HG03342 (cell line): Measurements from ENCODE around the gene TRAK1.

Source experiments
- ATAC-seq: cut with Tn5 transposase; IDR thresholded peaks from one replicate; pipeline ENCODE4 v1.9.1; 2021; ENCODE audit warnings: mild to moderate bottlenecking, moderate library complexity; ENCODE audit not compliant: unreplicated experiment

The TRAK1 gene

DNA sequence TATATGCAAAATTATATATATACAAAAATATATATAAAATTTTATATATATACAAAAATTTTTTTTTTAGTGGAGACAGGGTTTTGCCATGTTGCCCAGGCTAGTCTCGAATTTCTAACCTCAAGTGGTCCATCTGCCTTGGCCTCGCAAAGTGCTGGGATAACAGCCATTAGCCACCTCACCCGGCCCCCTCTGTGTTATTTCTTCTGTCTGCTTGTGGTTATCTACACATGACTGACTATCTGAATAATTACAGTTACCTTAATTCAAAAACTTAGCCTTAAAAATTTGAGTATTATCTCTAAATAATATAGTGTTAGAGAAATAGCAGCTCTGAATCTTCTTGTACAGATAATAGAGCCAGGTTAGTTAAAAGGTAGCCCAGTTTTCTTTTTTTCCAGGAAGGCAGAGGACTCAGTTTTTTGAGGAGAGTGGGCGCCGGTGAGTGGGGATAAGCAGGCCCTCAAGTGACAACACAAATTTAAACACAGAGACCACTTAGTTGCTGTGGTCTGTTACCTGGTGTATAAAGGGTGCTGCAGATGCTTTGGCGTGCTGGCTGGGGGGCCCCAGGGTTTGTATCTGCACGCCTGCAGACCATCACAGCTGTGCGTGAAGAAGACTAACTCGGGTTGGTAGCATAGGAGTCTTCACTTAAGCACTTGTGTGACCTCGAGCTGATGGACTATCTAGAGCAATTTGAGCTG is 83.7 kb downstream of the TRAK1 start:
- ATAC-seq = no peak

DNA sequence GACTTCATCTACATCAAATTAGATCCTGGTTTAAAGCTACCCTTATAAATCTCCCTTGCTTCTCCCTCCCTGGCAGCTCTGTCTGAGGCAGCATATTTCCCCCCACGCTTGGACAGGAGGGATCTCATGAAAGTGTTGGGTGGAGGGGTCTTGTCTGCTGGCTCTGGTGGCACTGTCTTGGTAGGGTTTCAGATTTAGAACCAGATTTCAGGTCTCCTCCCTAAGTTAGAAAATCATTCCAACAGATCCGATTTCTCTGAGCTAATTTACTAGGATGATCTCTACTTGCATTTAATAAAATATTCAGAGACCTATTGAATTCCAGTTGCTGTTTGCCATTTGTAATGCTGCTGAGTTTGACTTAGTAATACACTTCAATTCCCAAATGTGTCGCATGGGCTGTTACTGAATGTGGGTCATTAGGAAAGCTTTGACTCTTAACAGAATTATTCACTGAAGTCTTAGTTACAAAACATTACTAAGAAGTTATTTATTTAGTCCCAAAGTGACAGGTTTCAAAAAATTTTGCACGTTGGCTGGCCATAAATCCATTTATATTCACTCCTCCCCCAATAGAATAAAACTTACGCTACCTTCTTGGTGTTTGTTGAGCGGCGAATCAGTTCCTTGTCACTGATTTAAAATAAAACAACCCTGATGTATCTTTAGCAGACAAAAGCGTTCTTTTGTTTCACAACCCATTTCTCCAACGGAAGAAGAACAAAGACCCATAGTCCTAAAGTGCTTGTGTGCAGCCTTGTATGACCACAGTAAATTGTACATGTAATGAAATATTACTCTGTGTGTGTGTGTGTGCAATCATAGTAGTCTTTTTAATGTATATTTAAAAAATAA is 84.5 kb downstream of the TRAK1 start:
- no peak for ATAC-seq

DNA sequence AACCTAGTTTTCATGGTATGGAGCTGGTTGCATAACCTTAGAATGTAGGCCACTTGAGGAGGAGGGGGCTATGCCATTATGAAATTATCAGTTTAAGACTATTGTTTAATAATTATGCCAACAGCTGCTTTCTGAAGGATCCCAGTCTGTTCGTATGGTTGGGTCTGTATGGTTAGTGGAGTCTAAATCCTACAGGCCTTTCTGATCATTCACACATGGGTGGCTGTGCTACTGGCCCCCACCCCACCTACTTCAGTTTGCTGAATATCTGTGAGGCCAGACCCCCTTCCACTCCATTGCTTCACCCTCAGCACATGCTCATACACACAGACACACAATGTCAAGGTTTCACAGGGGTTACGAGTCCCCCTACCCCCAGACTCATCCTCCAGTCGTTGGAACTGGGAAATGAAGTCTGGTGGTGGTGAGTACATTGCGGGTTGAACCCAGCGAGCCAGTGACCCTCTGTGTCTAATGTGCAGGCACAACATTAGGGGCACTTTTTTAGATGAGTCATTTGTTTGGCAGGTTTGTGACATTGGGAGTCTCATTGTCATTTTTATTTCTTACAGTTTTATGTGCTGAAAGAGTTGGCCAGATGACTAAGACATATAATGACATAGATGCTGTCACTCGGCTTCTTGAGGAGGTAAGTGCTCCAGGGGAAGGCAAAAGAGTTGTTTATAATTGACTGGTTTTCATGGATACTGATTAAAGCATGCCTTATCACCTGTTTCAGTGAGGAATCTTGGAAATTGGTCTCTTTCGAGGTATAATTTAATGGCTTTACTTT is 85.3 kb downstream of the TRAK1 start:
- no peak for ATAC-seq

DNA sequence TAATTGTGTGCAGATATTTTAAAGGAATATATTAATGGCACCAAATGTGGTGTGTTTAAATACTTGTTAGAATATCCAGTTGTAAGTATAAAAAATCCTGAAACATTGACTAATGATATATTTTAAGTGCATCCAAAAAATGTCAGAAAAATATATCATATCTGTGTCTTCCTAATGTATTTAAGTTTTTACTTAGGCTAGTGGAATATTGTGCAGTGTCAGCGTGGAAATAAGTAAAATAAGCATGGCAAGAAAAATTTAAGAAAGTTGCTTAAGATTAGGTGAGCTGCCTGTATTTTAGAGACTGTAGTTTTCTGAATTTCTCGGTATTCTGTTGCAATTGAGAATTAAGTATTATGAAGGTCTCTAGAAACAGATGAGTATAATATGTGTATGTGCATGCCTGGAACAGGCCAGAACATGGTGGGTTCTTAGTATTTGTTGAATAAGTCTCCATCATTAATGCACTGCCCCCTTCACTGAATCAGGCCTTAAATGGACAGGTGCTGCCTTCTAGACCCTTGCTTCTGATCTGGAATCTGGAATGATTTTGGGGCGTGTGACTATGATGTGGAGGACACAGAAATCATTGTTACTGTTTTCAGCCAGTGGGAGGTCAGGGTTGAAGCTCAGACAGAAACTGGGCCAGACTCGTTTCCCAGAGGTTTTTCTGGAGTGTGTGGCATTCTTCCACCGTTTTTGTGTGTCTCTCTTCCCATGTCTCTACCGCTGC is 86.1 kb downstream of the TRAK1 start:
- ATAC-seq = no peak

DNA sequence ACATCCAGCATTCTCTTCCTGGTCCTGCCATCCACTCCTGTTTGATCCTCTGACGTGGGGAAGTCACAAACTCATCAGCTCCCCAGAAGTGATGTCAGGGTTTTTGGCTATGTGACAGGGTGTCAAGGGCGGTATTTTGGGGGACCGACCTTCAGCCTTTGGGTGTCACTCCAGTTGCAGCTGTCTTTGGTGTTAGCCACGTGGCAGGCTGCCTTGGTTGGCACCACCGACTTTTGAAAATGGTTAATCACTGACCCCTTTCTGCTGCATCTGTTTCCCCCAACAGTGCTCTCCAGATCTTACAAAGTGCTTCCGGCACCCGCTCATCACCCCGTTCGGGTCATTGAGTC is 86.6 kb downstream of the TRAK1 start:
- ATAC-seq = no peak

DNA sequence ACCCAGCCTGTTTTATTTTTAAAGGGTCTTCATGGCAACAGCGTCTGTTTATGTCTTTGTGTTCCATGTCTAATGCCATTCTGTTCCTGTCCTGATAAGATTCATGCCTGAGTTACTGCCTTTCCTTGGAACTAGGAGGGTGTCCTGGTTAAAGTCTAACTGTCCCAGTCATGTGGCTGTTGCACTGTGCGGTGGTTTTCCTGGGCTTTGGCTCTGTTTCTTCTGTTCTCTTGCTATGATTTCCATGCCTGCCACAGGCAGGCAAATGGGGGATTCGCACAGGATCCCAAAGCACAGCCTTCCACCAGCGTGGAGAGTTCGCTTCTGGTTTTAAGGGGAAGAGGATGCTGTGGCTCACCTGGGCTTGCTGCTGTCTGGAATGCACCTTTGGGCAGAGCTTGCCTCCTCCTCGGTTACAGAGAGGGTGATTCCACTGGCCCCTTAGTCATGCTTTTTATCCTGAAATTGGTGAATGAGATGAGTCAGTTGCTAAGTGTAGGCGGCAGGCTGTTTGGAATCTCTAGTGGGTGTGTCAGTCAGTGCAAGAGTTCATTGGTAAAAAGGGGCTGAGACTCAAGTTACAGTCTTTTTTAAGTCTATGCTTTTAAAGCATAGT is 88.1 kb downstream of the TRAK1 start:
- no peak for ATAC-seq

DNA sequence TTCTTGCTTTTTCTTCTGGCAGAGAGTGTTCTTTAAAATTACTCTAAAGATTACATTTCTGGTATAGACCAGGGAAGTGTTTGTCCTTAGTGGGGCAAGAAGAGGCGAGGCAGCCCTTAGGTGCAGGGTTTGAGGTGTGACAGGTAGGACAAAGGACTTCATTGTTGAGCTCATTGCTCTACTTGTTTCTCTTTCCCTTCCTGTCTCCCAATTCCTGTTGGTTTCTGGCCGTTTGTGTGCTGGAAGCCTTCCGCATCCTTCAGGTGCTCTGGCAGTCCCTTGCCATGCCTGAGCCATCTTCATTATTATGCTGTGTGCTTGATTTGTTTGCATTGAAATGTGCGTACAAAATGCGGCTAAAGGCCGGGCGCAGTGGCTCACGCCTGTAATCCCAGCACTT is 89.7 kb downstream of the TRAK1 start:
- no peak for ATAC-seq

DNA sequence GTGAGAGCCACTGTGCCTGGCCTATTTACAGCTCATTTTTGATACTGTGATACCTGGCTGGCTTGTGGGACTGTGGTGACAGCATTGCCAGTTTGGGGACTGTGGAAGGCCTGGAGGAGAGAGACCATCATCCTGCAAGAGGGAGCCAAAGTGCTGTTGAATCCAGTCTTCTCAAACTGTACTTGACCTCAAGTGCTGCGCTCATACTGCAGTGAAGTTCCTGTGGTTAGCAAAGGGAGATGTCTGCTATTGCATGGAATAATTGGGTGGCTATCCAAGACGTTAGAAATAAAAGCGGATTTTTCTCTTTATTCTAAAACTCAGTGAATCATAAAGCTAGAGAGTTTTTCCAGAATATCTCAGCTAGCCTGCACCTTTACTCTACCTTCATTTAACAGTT is 91.4 kb downstream of the TRAK1 start:
- no peak for ATAC-seq

DNA sequence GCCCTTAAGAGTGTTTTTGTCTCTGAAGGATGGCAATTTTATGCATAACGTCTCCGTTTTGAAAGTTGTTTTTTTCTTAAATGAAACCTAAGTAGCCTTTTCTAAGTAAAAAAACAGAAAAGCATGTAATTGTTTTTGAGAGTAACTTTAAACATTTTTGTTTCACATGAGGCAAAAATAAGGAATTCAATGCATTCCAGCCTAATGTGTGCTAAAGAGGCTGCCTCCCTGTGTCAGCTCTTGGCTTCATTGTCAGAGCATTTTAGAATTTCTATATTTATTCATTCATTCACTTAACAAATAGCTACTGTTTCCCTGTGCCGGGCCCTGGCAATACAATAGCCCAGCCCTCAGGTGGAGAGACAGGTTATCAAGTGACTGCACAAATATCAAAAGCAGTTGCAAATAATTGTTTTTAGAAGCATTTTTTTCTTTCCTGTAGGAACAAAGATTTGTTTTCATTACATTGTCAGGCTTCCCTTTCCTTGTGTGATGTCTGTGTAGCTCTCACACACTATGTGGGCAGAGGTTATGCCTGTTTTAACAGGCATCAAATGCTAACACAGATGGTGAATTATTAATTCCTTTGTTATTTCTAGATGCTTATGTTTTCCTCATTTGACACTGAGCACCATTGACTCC is 93.0 kb downstream of the TRAK1 start:
- no peak for ATAC-seq

DNA sequence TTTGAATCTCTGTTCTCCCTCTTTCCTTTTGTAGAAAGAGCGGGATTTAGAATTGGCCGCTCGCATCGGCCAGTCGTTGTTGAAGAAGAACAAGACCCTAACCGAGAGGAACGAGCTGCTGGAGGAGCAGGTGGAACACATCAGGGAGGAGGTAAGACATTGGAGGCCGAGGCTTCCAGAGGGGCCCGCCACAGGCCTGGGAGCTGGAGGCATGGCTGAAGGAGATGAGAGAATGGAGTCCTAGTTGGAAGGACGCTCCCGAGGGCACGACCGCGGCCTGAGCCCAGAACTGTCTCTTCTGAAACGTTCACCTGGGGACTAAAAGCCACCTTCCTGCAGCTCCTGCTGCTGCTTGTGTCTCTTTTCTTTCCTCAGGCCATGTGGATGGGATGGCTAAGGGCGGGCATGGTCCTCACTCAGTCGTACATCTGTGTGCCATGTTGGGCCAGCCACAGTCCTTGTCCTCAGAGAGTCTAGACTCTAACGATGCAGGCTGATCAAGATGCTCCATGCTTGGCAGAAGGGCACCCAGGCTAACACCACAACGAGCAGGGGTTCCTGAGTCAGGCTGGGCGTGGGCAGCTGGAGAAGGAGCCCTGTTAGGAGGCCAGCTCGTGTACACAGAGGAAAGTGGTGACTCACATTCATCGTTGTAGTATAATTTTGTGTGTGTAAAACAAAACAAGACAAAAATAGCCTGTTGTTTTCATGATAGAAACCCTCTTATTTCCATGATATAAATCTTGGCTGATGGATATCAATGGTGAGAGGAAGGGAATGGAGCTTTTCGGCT is 93.7 kb downstream of the TRAK1 start:
- no peak for ATAC-seq

DNA sequence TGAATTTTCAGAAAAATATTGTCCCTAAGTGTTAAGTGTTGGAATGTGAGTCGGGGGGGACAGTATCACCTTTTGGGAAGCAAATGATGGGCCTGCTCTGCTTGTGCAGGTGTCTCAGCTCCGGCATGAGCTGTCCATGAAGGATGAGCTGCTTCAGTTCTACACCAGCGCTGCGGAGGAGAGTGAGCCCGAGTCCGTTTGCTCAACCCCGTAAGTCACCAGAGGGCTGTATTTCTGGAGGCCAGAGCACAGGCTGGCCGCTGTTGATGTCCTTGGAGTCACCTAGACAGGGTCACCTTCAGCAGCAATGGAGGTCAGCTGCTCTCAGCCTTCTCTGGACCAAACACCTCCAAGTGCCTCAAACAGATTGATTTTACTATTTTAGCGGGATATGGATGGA is 96.8 kb downstream of the TRAK1 start:
- ATAC-seq = no peak

DNA sequence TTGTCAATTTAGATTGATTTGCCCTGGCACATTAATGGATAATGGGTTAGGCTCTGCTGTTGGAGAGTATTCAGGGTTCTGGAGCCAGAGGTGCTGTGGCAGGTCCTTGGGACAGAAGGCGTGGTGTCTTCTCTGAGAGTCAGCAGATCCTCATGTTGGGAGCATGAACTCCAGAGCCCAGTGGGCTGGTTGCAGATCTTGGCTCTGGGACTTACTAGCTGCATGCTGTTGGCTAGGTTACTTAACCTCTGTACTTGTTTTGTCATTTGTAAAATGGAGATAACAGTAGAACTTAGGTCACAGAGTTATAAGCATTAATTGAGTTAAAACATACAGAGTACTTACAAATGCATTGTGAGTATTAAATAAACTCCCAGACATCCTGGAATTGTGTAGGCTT is 97.2 kb downstream of the TRAK1 start:
- no peak for ATAC-seq

DNA sequence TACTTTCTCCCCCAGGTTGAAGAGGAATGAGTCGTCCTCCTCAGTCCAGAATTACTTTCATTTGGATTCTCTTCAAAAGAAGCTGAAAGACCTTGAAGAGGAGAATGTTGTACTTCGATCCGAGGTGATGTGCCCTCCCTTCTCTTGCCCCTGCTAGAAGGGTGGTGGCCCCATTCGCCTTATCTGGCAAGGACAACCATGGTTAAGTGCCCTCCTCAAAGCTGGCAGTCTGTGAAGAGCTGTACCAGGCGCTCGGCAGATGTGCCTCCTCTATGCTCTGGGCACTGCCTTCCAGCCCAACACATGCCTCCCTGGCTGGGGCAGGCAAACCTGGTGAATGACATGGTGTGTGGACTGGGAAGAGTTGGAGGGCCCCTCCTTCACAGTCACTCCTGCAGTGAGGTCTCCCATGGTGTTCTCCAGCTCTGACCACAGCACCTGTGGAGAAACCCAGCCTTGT is 97.9 kb downstream of the TRAK1 start:
- no peak for ATAC-seq

DNA sequence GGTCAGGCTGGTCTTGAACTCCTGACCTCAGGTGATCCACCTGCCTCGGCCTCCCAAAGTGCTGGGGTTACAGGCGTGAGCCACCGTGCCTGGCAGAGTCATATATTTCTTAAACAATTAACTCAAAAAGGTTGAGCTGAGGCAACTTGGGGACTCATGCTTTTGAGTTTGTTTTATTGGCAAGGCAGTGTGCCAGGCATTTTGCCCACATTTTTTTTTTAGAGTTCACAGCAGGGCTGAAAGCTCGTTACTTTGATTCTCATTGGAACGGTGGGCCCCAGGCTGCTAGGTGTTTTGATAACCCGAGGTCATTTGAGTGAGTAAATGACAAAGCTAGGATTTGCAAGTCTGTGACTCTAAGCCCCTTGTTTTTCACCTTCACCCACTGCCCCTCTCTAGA is 98.6 kb downstream of the TRAK1 start:
- no peak for ATAC-seq

DNA sequence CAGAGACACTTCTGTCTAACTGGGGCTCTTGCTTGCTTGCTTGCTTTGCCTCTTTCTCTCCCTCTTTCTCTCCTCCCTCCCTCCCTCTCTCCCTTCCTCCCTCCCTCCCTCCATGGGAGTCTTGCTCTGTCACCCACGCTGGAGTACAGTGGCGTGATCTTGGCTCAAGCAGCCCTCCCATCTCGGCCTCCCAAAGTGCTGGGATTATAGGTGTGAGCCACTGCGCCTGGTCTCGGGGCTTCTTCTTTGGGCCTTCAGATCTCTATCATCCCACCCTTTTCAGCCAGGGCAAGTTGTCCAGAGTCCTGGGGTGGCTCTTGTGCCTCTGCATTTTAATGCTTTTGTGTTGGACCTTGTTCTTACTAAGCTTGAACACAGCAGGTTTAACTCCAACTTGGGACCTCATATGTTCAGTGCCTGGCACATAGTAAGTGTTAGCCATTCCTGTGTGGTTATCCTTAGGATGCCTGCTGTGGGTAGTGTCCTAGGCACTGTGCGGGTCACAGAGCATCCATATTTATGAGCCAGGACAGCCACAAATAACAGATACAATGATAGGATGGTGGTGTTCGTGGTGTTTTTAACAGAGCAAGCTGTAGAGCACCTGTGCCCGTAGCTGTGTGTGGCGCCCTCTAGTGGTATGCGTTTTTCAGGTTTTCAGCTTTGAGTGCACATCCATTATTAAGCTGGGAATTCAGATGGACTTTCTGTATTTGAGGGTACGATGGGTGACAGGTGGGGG is 99.7 kb downstream of the TRAK1 start:
- ATAC-seq = no peak

DNA sequence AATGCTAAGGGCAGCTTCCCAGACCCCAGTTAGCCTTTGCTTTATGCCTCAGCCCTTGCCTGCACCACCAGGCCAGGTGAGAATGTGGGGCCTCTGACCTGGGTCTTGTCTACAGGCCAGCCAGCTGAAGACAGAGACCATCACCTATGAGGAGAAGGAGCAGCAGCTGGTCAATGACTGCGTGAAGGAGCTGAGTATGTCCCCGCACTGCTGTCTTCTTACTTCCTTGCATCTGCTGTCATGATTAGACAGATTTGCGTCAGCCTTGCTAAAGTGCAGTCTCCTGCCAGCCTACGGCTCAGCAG is 100.2 kb downstream of the TRAK1 start:
- ATAC-seq = no peak

DNA sequence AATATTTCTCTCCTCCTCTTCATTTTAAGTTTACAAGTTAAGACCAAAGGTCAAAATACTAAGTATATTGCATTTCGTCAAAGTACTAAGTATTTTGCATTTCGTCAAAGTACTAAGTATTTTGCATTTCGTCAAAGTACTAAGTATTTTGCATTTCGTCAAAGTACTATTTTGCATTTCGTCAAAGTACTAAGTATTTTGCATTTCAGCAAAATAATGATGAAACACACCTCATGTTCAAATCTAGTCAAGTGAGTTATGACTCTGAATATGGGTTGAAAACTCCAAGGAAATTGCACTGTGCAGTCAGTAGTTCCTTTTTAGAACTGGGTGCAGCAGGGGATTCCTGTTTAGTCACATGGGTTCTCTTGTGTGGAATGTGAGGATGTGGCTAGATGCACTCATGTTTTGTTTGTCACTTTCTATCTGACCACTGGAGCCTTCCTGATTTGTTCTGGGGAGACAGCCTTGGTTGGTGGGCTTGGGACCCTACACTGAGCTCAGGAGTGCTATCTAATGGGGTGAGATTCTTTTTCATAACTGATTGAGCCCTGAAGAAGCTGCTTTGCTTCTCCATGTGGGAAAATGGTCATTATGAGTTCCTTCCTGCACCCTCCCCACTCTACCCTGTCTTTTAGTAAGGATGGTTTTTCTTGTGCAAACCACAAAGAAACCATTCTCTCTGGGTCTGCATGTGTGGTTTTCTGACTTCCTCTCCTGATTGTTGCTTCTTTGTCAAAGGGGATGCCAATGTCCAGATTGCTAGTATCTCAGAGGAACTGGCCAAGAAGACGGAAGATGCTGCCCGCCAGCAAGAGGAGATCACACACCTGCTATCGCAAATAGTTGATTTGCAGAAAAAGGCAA is 101.4 kb downstream of the TRAK1 start:
- ATAC-seq = no peak
